Raji (cell line): ENCODE measurements around the gene LRGUK.

Source experiments
- POLR2A ChIP-seq: IDR thresholded peaks from 2 replicates; pipeline ENCODE4 v1.6.1; 2011; ENCODE audit warnings: low read depth, low read length, control low read depth; ENCODE audit not compliant: insufficient read depth

Gene LRGUK

GRCh38 chr7:134108802-134109201 lies 18.3 kb upstream of the LRGUK start:
- TF ChIP-seq POLR2A: no peak

DNA sequence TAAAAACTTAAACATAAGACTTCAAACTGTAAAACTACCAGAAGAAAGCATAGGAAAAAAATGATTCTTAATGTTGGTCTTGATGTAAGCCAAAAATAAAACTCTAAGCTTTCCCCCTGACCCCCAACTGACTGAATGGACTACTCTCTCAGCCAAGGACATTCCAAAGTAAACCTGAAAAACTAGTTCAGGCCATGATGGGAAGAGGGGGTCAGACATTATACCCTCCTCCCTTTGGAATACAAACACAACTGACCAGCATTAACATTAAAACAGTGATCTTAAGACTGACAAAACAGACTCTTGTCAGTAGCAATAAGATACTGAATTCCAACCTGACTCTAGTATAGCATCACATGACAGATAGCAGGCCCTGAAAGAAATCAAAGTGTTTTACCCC lies 13.5 kb upstream of the LRGUK start:
- TF ChIP-seq POLR2A: no peak

DNA sequence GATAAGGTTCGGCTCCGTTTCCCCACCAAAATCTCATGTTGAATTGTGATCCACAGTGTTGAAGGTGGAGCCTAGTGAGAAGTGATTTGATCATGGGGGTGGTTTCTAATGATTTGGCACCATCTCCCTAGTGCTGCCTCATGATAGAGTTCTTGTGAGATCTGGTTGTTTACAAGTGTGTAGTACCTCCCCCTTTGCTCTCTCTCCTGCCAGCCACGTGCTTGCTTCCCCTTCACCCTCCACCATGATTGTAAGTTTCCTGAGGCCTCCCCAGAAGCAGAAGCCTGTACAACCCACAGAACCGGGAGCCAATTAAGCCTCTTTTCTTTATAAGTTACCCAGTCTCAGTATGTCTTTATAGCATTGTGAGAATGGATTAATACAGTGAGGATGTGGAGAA lies 12.1 kb upstream of the LRGUK start:
- TF ChIP-seq POLR2A: no peak

- TF ChIP-seq POLR2A: no peak
Measured at GRCh38 chr7:134120405-134120804, 6.7 kb upstream of the LRGUK start.

DNA sequence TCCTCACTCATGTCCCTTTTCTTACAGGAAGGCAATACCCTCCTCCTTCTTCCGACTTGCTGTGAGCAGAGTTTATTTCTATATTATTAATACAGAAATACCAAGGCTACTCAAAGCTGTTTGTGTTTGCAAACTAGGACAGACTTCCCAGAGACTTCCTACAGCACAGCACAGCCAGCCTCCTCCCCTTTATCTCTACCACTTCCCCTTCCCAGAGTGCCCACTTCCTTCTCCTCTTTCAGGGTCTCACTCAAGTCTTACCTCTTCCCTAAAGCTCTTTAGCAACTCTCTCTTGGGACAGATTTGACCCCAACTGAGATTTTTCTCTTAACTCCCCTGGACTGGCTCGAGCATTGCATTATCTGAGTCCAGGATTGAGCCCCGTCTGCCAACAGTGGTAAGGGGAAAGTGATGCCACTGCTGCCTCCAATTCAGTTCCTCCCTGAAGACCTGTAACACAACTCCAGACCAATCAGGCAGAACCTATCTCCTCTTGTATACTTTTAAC lies 5.5 kb upstream of the LRGUK start:
- no peak for TF ChIP-seq POLR2A

DNA sequence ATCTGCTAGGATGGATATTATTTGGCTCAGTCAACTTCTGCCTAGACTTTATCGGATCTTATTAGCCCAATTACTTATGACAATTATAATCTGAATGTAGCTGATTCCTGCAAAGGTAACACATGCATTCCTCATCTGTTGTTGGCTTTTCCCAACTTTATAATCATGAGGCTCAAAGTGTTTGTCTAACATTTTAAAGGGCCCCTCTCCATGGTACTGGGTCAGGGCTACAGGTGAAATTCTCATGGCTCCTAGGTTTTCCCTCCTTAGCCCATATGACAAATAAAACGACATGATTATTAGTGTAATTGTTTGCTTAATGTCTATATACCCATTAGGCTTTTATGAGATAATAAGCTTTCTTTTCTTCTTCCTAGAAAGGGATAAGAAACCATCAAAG lies 4.2 kb upstream of the LRGUK start:
- no peak for TF ChIP-seq POLR2A

DNA sequence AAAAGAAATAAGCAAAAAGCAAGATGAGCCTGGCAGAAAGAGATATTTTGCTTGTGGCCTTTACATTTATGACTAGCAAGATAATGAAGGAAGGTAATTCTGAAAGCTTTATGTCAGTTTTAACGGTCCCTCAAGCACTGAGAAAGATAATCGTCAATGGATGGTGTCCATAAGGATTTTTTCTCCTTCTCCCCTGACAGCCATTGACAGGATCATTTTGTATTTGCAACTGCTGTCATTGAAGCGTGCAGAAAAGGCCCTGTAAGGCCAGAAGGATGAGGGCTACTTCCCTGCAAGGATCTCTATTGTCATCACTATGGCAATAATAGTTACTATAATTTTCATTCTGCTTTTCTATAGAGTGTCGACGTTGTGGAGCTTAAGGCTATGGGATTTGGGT lies 994 bp upstream of the LRGUK start:
- TF ChIP-seq POLR2A: no peak

DNA sequence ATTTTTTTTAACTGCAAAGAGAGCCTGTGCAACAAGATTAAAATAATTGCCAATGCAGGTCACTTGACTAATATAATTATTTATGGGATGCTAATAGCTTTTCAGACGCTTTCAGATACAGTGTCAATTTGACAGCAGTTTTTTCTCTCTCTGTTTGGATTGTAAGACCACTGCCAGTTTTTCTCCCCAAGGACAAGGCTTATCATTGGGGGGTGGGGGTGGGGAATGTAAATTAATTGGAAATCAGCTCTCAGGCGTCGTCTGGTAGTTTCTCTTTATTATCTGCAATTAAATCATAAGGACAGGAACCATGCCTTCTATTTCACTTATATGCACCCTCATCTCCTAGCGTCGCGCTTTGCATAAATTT lies 559 bp upstream of the LRGUK start:
- no peak for TF ChIP-seq POLR2A

- no peak for TF ChIP-seq POLR2A
Measured at GRCh38 chr7:134128829-134129228, 1.7 kb downstream of the LRGUK start.

DNA sequence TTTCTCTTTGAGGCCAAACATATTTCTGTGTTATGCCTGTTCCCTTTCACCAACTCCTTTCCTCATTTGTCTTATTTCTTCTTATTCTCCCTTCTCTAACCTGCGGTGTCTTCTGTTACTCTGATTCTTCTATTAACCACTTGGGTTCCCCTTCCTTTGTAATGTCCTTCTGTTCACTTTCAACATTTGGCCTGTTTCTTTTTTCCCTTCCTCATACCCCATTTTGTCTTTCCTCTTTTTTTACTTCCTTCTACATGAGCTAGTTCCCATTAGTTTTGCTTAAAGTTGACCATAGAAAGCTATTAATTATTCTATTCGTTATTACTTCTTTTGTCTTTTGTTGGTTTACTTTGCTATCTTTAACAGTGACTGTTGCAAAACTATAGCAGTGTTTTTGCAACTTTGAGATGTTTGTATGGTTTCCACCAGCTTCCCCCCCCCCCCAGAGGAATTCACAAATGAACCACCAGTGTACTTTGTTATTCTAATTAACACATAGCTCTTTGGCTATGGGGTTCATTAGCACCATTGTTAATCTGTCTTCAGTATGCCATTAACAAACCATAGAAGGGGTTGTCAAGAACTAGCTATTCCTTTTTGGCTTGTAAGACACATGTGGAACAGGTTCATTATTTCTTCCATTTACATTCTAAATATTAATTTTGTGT lies 2.9 kb downstream of the LRGUK start:
- no peak for TF ChIP-seq POLR2A

- TF ChIP-seq POLR2A: no peak
Measured at GRCh38 chr7:134134004-134134403, 6.9 kb downstream of the LRGUK start.

DNA sequence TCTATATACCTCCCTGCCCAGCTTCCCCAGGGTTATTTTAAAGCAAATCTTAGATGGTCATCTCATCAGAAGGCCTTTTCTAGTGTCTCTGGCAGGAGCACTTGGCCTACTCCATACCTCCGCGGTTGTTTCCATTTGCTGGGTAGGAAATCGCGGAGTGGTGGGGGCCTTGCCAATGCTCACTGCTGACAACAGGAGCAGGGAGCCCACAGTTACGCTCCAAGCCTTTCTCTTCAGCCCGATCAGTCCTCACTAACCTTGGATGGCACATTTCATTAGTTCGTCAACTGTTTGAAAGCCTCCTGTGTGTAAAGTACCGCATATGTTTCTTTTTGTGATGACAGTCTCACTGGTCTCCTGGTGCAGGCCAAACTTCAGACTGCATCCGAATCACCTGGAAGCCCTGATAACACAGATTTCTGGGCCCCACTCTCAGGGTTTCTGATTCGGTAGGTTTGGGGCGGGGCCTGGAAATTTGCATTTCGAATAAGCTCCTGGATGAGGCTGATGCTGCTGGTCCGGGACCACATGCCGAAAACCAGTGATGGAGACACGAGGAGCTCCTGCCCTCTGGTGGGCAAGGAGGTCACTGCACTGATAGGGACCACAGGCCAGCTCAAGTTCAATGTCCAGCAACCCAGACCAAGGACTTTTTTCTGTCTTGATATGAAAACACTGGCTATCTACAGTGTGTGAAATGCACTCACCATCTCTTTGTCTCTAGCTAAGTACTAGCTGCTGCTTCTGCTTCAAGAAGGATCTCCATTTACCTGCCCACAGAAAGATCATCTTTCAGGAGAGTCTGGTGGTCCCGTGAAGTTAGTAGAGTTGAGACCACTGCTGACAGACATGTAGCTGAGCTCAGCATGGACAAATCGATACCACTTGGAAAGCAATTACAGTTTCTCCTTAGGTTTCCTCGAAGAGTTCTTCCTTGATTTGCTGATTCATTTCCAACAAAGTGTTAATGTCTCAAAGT lies 14.0 kb downstream of the LRGUK start:
- TF ChIP-seq POLR2A: no peak

GRCh38 chr7:134141868-134142264 lies 14.7 kb downstream of the LRGUK start:
- TF ChIP-seq POLR2A: no peak

- TF ChIP-seq POLR2A: no peak
Measured at GRCh38 chr7:134153493-134154136, 26.5 kb downstream of the LRGUK start.

GRCh38 chr7:134154581-134155130 lies 27.5 kb downstream of the LRGUK start:
- TF ChIP-seq POLR2A: no peak

DNA sequence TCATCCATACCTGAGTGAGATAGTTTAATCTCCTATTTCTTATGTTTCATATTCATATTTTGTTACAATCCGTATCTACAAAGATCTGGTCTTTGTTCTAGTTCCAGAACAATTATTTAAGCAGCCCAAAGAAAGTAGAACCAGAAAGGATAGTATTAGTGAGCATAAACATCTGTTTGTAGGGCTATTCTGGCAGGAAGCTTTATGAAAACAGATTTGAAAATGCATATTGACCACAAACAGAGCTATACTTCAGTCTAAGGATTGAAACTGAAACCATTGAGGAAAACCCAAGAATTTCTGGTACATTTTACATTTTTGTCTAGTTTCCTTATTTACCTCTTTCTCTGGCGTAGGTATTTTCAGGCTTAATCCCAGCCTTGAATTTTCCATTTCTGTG lies 28.1 kb downstream of the LRGUK start:
- TF ChIP-seq POLR2A: no peak

- TF ChIP-seq POLR2A: no peak
Measured at GRCh38 chr7:134155871-134156270, 28.7 kb downstream of the LRGUK start.
